Measurements from ENCODE around the gene RASGRF2.
"Not testable (repeated sequence)": the region's sequence is repeated elsewhere in the genome, so short reads cannot be mapped to it uniquely, and the experiment has no call there.

The RASGRF2 gene

GRCh38 chr5:81020478-81021167 is 60.5 kb downstream of the RASGRF2 start:
- DNase-seq (ENCODE audit: low read depth): no peak

- DNase-seq (ENCODE audit: low read depth): no peak
Observed at GRCh38 chr5:81021486-81021885, 61.3 kb downstream of the RASGRF2 start.

- no peak for DNase-seq (ENCODE audit: low read depth)
Observed at GRCh38 chr5:81021951-81022687, 62.0 kb downstream of the RASGRF2 start.

- DNase-seq (ENCODE audit: low read depth): no peak
Observed at GRCh38 chr5:81022688-81023084, 62.5 kb downstream of the RASGRF2 start.

GRCh38 chr5:81023261-81023970 is 63.3 kb downstream of the RASGRF2 start:
- no peak for DNase-seq (ENCODE audit: low read depth)

- DNase-seq (ENCODE audit: low read depth): no peak
Observed at GRCh38 chr5:81027481-81028058, 67.4 kb downstream of the RASGRF2 start.

GRCh38 chr5:81028888-81029287 is 68.7 kb downstream of the RASGRF2 start:
- not testable (repeated sequence) for DNase-seq (ENCODE audit: low read depth)

GRCh38 chr5:81029736-81030135 is 69.6 kb downstream of the RASGRF2 start:
- not testable (repeated sequence) for DNase-seq (ENCODE audit: low read depth)

- DNase-seq (ENCODE audit: low read depth): not testable (repeated sequence)
Observed at GRCh38 chr5:81030236-81031034, 70.3 kb downstream of the RASGRF2 start.

- no peak for DNase-seq (ENCODE audit: low read depth)
Observed at GRCh38 chr5:81035522-81035921, 75.4 kb downstream of the RASGRF2 start.

GRCh38 chr5:81038495-81038894 is 78.3 kb downstream of the RASGRF2 start:
- DNase-seq (ENCODE audit: low read depth): no peak

GRCh38 chr5:81044868-81045267 is 84.7 kb downstream of the RASGRF2 start:
- no peak for DNase-seq (ENCODE audit: low read depth)

GRCh38 chr5:81045389-81045807 is 85.2 kb downstream of the RASGRF2 start:
- DNase-seq (ENCODE audit: low read depth): no peak

GRCh38 chr5:81046041-81046440 is 85.9 kb downstream of the RASGRF2 start:
- DNase-seq (ENCODE audit: low read depth): no peak

GRCh38 chr5:81052325-81052724 is 92.2 kb downstream of the RASGRF2 start:
- DNase-seq (ENCODE audit: low read depth): no peak

GRCh38 chr5:81053282-81053681 is 93.1 kb downstream of the RASGRF2 start:
- DNase-seq (ENCODE audit: low read depth): not testable (repeated sequence)

- DNase-seq (ENCODE audit: low read depth): no peak
Observed at GRCh38 chr5:81058121-81058520, 98.0 kb downstream of the RASGRF2 start.

- no peak for DNase-seq (ENCODE audit: low read depth)
Observed at GRCh38 chr5:81065492-81065891, 105.3 kb downstream of the RASGRF2 start.

- no peak for DNase-seq (ENCODE audit: low read depth)
Observed at GRCh38 chr5:81066102-81066501, 105.9 kb downstream of the RASGRF2 start.

- no peak for DNase-seq (ENCODE audit: low read depth)
Observed at GRCh38 chr5:81067406-81067805, 107.2 kb downstream of the RASGRF2 start.

GRCh38 chr5:81068063-81068462 is 107.9 kb downstream of the RASGRF2 start:
- no peak for DNase-seq (ENCODE audit: low read depth)

GRCh38 chr5:81068635-81069034 is 108.5 kb downstream of the RASGRF2 start:
- no peak for DNase-seq (ENCODE audit: low read depth)
